CD4-positive, alpha-beta T cell treated with Interleukin-12 subunit alpha and Interleukin-12 subunit beta, for 1 hour (primary cell): ENCODE measurements around the gene TRIM74.
"Not testable (repeated sequence)": the region's sequence is repeated elsewhere in the genome, so short reads cannot be mapped to it uniquely, and the experiment has no call there.

Experiments used
- DNase-seq: peaks from one replicate; pipeline ENCODE4 v3.0.0-alpha.2; 2020

TRIM74 gene

GRCh38 chr7:72968980-72969516 lies at the start of gene TRIM74:
TRIM74 (minus strand) TSS chr7:72969466; CDS start chr7:72966157, 3,309 bp downstream.
- DNase-seq = not testable (repeated sequence)

- not testable (repeated sequence) for DNase-seq
Observed at GRCh38 chr7:73006491-73006890, 37.2 kb upstream of the TRIM74 start.

GRCh38 chr7:73005693-73006447 lies 36.6 kb upstream of the TRIM74 start:
- peak; percentile 93 for DNase-seq

- DNase-seq = peak; percentile 77
Observed at GRCh38 chr7:73005356-73005692, 36.1 kb upstream of the TRIM74 start.

GRCh38 chr7:72997887-72998468 lies 28.7 kb upstream of the TRIM74 start:
- DNase-seq = not testable (repeated sequence)

- DNase-seq = not testable (repeated sequence)
Observed at GRCh38 chr7:72997447-72997846, 28.2 kb upstream of the TRIM74 start.

GRCh38 chr7:72995484-72995883 lies 26.2 kb upstream of the TRIM74 start:
- not testable (repeated sequence) for DNase-seq

GRCh38 chr7:72990146-72990913 lies 21.1 kb upstream of the TRIM74 start:
- DNase-seq = not testable (repeated sequence)

- DNase-seq = not testable (repeated sequence)
Observed at GRCh38 chr7:72982084-72982483, 12.8 kb upstream of the TRIM74 start.

- not testable (repeated sequence) for DNase-seq
Observed at GRCh38 chr7:72980382-72980781, 11.1 kb upstream of the TRIM74 start.

- not testable (repeated sequence) for DNase-seq
Observed at GRCh38 chr7:72976434-72976833, 7.2 kb upstream of the TRIM74 start.

- DNase-seq = not testable (repeated sequence)
Observed at GRCh38 chr7:72975656-72976286, 6.5 kb upstream of the TRIM74 start.

- DNase-seq = not testable (repeated sequence)
Observed at GRCh38 chr7:72974781-72975180, 5.5 kb upstream of the TRIM74 start.

- DNase-seq = not testable (repeated sequence)
Observed at GRCh38 chr7:72971505-72971904, 2.2 kb upstream of the TRIM74 start.

GRCh38 chr7:72969688-72970087 lies 422 bp upstream of the TRIM74 start:
- not testable (repeated sequence) for DNase-seq

GRCh38 chr7:72966892-72967291 lies 2.4 kb downstream of the TRIM74 start:
- DNase-seq = not testable (repeated sequence)

GRCh38 chr7:72965186-72965975 lies 3.9 kb downstream of the TRIM74 start:
- not testable (repeated sequence) for DNase-seq

- DNase-seq = not testable (repeated sequence)
Observed at GRCh38 chr7:72963056-72963455, 6.2 kb downstream of the TRIM74 start.

GRCh38 chr7:72961346-72961650 lies 8.0 kb downstream of the TRIM74 start:
- not testable (repeated sequence) for DNase-seq

- not testable (repeated sequence) for DNase-seq
Observed at GRCh38 chr7:72960626-72961345, 8.5 kb downstream of the TRIM74 start.

- not testable (repeated sequence) for DNase-seq
Observed at GRCh38 chr7:72960029-72960428, 9.2 kb downstream of the TRIM74 start.
